Muscle of arm (tissue), 14 donors: Measurements from ENCODE around the gene AURKA. TPM values are rescaled to one million over a fixed set of nuclear protein-coding genes. Genes with fewer than 3 reads are reported as not detected.

ENCODE experiments used
- DNase-seq: peaks from one replicate; pipeline ENCODE4 v3.0.0-alpha.2; 2013
- long read RNA-seq, 11 donors: transcript quantifications; one replicate each; lab custom pipeline, GENCODE V29; 2026
- polyA plus RNA-seq, 12 donors: library from polyadenylated mRNA; unstranded; fragments of 120-200 nt; gene quantifications; one replicate each; pipeline ENCODE4 v1.2.1, GENCODE V29; 2013; ENCODE audit not compliant: insufficient read length in 12 of 12

AURKA gene
- 10 to 100 TPM in 4 of 12 donors, 1 to 10 TPM in 7, not detected in 1; 5.1 to 14.4 (median 9.4) TPM for polyA plus RNA-seq
- long read RNA-seq, donor 1, partial matches to known transcripts, result 0 of 2 reads
- long read RNA-seq, donor 1, other reads (novel, unspliced or antisense), result 0 of 2 reads
- long read RNA-seq, donor 2, partial matches to known transcripts, result 0 of 2 reads
- long read RNA-seq, donor 2, other reads (novel, unspliced or antisense), result 0 of 2 reads
- long read RNA-seq, donor 3, result 0 reads
- long read RNA-seq, donor 4, partial matches to known transcripts, result 0 of 2 reads
- long read RNA-seq, donor 4, other reads (novel, unspliced or antisense), result 0 of 2 reads
- long read RNA-seq, donor 5, partial matches to known transcripts, result 0 of 3 reads
- long read RNA-seq, donor 5, other reads (novel, unspliced or antisense), result 0 of 3 reads
- long read RNA-seq, donor 6, result 0 reads
- long read RNA-seq, donor 7, result 0 reads
- long read RNA-seq, donor 8, partial matches to known transcripts, result 0 of 1 reads
- long read RNA-seq, donor 8, other reads (novel, unspliced or antisense), result 0 of 1 reads
- long read RNA-seq, donor 9, partial matches to known transcripts, result 0 of 3 reads
- long read RNA-seq, donor 9, other reads (novel, unspliced or antisense), result 0 of 3 reads
- long read RNA-seq, donor 10, partial matches to known transcripts, result 0 of 2 reads
- long read RNA-seq, donor 10, other reads (novel, unspliced or antisense), result 0 of 2 reads
- long read RNA-seq, donor 11, partial matches to known transcripts, result 0 of 1 reads
- long read RNA-seq, donor 11, other reads (novel, unspliced or antisense), result 0 of 1 reads

DNA sequence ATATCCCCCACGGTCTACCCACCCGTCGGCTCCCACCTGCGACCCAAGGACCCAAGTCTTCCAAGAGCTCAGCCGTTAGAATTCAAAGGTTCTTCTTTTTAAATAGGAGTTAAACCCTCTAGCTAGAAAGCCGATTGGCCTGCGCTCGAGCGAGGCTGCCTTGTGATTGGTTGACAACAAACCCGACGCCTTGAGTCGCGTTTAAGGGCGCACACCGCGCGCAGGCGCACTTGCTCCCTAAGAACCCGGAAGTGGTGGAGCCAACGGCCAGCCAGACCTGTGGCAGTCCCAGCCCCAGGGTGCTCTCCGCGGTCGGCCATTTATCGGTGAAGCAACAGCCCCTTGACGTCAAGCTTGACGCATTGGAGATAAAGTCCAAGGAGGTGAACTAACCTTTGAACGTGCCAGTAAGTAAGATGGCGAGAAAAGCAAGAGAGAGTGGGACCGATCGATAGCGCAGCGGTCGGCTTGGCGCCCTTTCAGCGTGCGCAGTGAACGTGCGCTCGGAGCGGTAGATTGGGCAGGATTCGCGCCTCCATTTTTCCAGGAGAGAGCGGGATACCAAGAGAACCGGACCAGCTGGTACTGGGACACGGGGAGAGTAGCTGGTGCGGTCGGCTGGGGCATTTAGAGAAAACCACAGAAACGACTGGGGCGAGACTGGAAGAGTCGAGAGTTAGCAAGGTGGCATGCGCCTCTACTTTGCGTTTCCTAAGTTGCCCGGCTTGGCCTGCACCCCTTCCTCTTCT is at the start of gene AURKA, which contains the start of gene CSTF1:
Gene AURKA (minus strand): TSS at position 84 of the 749 bp plus-strand sequence. CDS start 4,018 bp downstream, outside the sequence.
Gene CSTF1 (plus strand): TSS at position 514 of the 749 bp plus-strand sequence. CDS start 2,908 bp downstream, outside the sequence.
- peak; percentile 99 for DNase-seq

GRCh38 chr20:56440346-56441007 is 48.5 kb upstream of the AURKA start:
- DNase-seq, result no peak

- DNase-seq, result peak; percentile 58
Observed at GRCh38 chr20:56439771-56440291, 47.8 kb upstream of the AURKA start.

- DNase-seq, result no peak
Observed at GRCh38 chr20:56438284-56438683, 46.3 kb upstream of the AURKA start.

GRCh38 chr20:56437196-56437960 is 45.4 kb upstream of the AURKA start:
- DNase-seq, result no peak

- DNase-seq, result peak; percentile 24
Observed at GRCh38 chr20:56433880-56434255, 41.9 kb upstream of the AURKA start.

GRCh38 chr20:56433221-56433879 is 41.3 kb upstream of the AURKA start:
- DNase-seq, result no peak

GRCh38 chr20:56431471-56431870 is 39.5 kb upstream of the AURKA start:
- DNase-seq, result no peak

- DNase-seq, result no peak
Observed at GRCh38 chr20:56430957-56431356, 38.9 kb upstream of the AURKA start.

GRCh38 chr20:56430461-56430860 is 38.4 kb upstream of the AURKA start:
- no peak for DNase-seq

DNA sequence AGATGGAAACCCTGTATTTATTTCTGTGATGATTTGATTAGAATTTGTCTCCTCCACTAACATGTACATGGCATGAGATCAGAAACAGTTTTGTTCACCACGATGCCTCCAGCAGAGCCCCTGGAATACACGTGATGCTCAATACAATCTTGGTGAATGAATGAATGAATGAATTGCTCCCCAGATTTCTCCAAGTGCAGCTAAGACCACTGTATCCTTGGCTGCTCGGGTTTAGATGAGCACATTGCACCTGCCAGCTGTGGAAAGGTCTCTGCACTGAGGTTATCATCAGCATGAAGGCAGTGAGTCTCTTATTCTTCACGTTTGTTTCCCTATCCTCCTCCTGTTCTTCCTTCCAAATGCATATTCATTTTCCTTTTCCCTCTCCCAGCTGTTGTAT is 37.9 kb upstream of the AURKA start:
- no peak for DNase-seq

- DNase-seq, result no peak
Observed at GRCh38 chr20:56429502-56429901, 37.5 kb upstream of the AURKA start.

DNA sequence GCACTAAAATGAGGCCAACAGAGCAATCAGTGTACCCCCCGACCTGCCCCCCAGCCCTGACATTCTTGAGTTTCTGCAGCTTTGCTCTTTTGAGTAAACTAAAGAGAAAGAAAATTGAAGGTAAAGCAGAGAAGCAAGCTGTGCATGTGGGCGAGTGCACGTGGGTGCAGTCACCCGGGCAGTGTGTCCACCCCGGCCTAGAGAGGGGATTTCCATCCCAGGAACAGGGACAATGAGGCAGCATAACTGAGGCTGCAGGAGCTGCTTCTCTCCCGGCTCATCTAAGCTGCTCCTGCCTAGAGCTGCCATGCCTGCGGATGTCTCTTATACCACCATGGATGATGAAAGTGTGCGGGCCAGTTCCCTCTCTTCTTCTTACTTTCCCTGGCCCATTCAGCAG is 36.9 kb upstream of the AURKA start:
- no peak for DNase-seq

DNA sequence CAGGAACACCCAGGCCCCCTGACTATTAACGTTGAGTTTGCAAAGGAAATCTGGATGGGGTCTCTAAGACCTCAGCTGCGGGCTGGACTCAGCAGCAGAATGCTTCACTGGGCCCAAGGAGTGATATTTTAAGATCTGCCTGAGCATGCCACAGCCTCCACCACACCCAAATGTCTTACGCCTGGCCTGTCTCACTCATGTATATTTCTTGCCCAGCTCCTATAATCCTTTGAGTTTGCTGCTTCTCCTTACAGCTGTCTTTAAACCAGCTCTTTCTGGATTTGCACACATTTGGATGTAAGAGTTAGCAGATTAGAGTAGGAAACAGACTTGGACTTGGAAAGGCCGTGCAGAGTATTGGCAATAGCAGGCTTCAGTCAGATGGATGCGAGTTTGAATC is 36.4 kb upstream of the AURKA start:
- DNase-seq, result no peak

DNA sequence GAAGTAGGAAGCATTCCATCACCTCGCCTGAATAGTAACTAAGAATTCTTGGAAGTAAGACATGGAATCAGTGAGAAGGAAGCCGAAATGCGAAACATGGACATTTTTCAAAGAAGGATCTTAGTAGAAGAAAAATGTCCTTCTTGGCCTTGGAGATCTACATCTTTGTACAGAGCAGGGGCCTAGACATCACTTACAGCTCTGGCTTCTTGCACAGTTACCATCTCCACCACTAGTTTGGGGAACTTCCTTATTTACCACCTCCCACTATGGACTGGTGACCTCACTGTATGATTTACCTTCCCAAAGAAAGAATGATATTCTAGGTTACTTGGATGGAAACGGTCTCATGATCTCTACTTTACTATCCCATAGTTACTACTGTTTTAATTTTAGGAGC is 35.8 kb upstream of the AURKA start:
- no peak for DNase-seq

GRCh38 chr20:56426926-56427325 is 34.9 kb upstream of the AURKA start:
- no peak for DNase-seq

GRCh38 chr20:56426026-56426425 is 34.0 kb upstream of the AURKA start:
- no peak for DNase-seq

GRCh38 chr20:56424931-56425330 is 32.9 kb upstream of the AURKA start:
- no peak for DNase-seq

- DNase-seq, result no peak
Observed at GRCh38 chr20:56423886-56424285, 31.9 kb upstream of the AURKA start.

DNA sequence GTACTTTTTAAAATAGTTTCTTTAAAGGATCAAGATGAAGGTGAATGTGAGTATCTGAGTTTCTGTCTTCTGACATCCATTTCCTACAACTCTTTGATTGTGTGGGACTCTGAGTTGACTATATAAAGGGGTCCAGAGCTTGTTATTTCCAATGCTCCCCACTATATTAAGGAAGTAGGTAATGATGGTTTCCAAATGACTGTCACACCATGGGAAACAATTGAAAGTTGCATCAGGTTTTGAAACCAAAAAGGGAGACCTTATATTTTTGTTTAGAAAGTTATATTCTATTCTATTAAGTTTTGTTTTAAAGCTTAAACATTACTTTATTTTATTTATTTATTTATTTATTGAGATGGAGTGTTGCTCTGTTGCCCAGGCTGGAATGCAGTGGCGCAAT is 31.2 kb upstream of the AURKA start:
- no peak for DNase-seq
